Measurements from ENCODE around the gene SPRR3.

GRCh38 chr1:152970495-152970894 lies 31.1 kb upstream of the SPRR3 start, which contains the start of gene SPRR4:
- no peak for TF ChIP-seq CTCF (IDR thresholded peaks at IDR 0.05)
- no peak for TF ChIP-seq EP300 (IDR thresholded peaks at IDR 0.05)
- no peak for TF ChIP-seq POLR2A (IDR thresholded peaks at IDR 0.05)
